Left lung (tissue), 10 donors: ENCODE data around the gene LDB2. TPM values are rescaled to one million over a fixed set of nuclear protein-coding genes. Genes with fewer than 3 reads are reported as not detected.

Experiments used
- ATAC-seq: fragments of 200-7000 bp; cut with Tn5 transposase; one replicate; pipeline ENCODE4 v1.9.1; 2020; ENCODE audit warnings: moderate library complexity
- DNase-seq, 4 donors: peaks; one replicate each; pipeline ENCODE4 v3.0.0-alpha.2; 2013 to 2020
- H3K27ac ChIP-seq, 2 donors: fragments of 200-600 bp; sonication (generic) in 1 of 2; one replicate each; pipeline versions ENCODE4 v1.5.0 to v1.8.0; 2020 to 2021
- H3K27me3 ChIP-seq, 2 donors: fragments of 200-600 bp; sonication (generic) in 1 of 2; one replicate each; pipeline versions ENCODE4 v1.5.0 to v1.8.0; 2020 to 2021
- H3K36me3 ChIP-seq, 2 donors: fragments of 200-600 bp; sonication (generic) in 1 of 2; one replicate each; pipeline versions ENCODE4 v1.5.0 to v1.8.0; 2020 to 2021
- H3K4me1 ChIP-seq, 2 donors: fragments of 200-600 bp; one replicate each; pipeline ENCODE4 v1.8.0; 2021
- H3K4me3 ChIP-seq, 2 donors: fragments of 200-600 bp; sonication (generic) in 1 of 2; one replicate each; pipeline versions ENCODE4 v1.5.0 to v1.8.0; 2020 to 2021; ENCODE audit warnings: mild to moderate bottlenecking in 1 of 2
- H3K9me3 ChIP-seq, 2 donors: fragments of 200-600 bp; sonication (generic) in 1 of 2; one replicate each; pipeline versions ENCODE4 v1.5.0 to v1.8.0; 2020 to 2021
- CTCF ChIP-seq, 2 donors: fragments of 200-600 bp; sonication (generic) in 1 of 2; IDR thresholded peaks; one replicate each; pipeline versions ENCODE4 v1.5.0 to v1.8.0; 2021; ENCODE audit warnings: antibody characterized with exemption in 2 of 2
- intact Hi-C, 2 donors: fragments of 100-400 bp; cut with DNase I; formaldehyde crosslinking; loops; one replicate each; pipeline versions ENCODE4 v1.11.2 to v1.14.2; 2022
- polyA plus RNA-seq, 6 donors: library from polyadenylated mRNA; unstranded; fragments of 120-200 nt; gene quantifications; one replicate each; pipeline ENCODE4 v1.2.1, GENCODE V29; 2013; ENCODE audit not compliant: insufficient read length in 6 of 6
- total RNA-seq, 2 donors: library from RNA; stranded (reverse); fragmentation: NEBNext Ultra II Directional; extraction: Animal tissue kit (Norgen Biotek cat#: 25700); gene quantifications; one replicate each; pipeline ENCODE4 v1.2.1, GENCODE V29; 2021
- donor health status: DM: no; HTN: yes; CAD: no.
- donor health status: DM: no; HTN: no; CAD: no.

The LDB2 gene
- total and polyA plus RNA-seq, 8 donors = 37.7 to 97.0 (median 78.5) TPM

GRCh38 chr4:16865209-16865896, 33.1 kb downstream of the LDB2 start:
- Histone ChIP-seq H3K9me3 (no peaks in the 10 kb centered on the region), H3K36me3 (no peaks in the 10 kb centered on the region), H3K4me1 (no peaks in the 10 kb centered on the region), H3K4me3 (no peak overlapping the region), H3K27ac (peak overlapping the region; percentile 2 to 45), H3K27me3 (no peaks in the 10 kb centered on the region)
- DNase-seq (no peak), ATAC-seq (no peak)
- no peak for TF ChIP-seq CTCF (IDR thresholded peaks at IDR 0.05)
- intact Hi-C loops = no loop called here

GRCh38 chr4:16864199-16864598, 34.2 kb downstream of the LDB2 start:
- Histone ChIP-seq H3K27me3 (no peaks in the 10 kb centered on the region), H3K4me3 (no peak overlapping the region), H3K9me3 (no peaks in the 10 kb centered on the region), H3K27ac (no peak overlapping the region), H3K36me3 (no peaks in the 10 kb centered on the region), H3K4me1 (no peaks in the 10 kb centered on the region)
- DNase-seq (no peak), ATAC-seq (no peak)
- intact Hi-C loops = no loop called here
- no peak for TF ChIP-seq CTCF (IDR thresholded peaks at IDR 0.05)

DNA sequence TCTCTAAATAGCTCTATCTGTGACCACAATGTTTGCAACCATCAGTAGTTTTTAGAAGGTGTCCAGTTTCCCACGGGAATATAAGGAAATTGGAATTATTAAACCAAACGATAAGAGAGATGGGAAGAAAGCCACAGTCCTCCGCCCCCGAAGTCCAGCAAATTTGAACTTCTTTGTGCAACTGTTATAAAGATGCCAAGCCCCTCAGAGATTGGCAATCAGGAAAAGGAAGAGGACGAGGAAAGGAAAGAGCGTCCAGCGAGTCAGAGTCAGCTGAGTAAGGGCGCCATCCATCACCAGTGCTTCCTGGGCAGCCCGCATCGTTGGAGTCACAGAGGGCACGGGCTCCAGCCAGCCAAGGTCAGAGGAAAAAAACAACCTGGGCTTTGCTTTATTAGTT, 35.7 kb downstream of the LDB2 start:
- H3K9me3 ChIP-seq = no peaks in the 10 kb centered on the region
- DNase-seq (no peak), ATAC-seq (peak; percentile 52)
- no peaks in the 10 kb centered on the region for H3K36me3 ChIP-seq
- intact Hi-C loops = no loop called here
- H3K27ac ChIP-seq = peak overlapping the region; percentile 30 to 42
- no peaks in the 10 kb centered on the region for H3K27me3 ChIP-seq
- H3K4me1 ChIP-seq = no peaks in the 10 kb centered on the region
- no peak overlapping the region for H3K4me3 ChIP-seq
- no peak for TF ChIP-seq CTCF (IDR thresholded peaks at IDR 0.05)

- ATAC-seq (no peak), DNase-seq (no peak)
- intact Hi-C loops = no loop called here
- Histone ChIP-seq H3K36me3 (no peaks in the 10 kb centered on the region), H3K27me3 (no peaks in the 10 kb centered on the region), H3K27ac (peak overlapping the region; percentile 47 to 48), H3K4me1 (no peaks in the 10 kb centered on the region), H3K4me3 (no peak overlapping the region), H3K9me3 (no peaks in the 10 kb centered on the region)
- TF ChIP-seq CTCF (IDR thresholded peaks at IDR 0.05) = no peak
Observed at GRCh38 chr4:16860516-16860915, 37.9 kb downstream of the LDB2 start.

- Histone ChIP-seq H3K4me3 (no peak overlapping the region), H3K27me3 (no peaks in the 10 kb centered on the region), H3K27ac (peak overlapping the region; percentile 20 to 47), H3K36me3 (no peaks in the 10 kb centered on the region), H3K4me1 (no peaks in the 10 kb centered on the region), H3K9me3 (no peaks in the 10 kb centered on the region)
- no peak for TF ChIP-seq CTCF (IDR thresholded peaks at IDR 0.05)
- no peak for DNase-seq
- no peak for ATAC-seq
- intact Hi-C loops = no loop called here
Observed at GRCh38 chr4:16859031-16859430, 39.4 kb downstream of the LDB2 start.
